ENCODE data around the gene FAHD1. TPM values are rescaled to one million over a fixed set of nuclear protein-coding genes. Genes with fewer than 3 reads are reported as not detected.

FAHD1 gene
- 16.1 TPM for total RNA-seq
- long read RNA-seq, transcript FAHD1-203 (1 exons, 1,974 nt): major isoform, 48 of 50 reads
- long read RNA-seq, partial matches to known transcripts: 0 of 50 reads
- long read RNA-seq, other reads (novel, unspliced or antisense): 0 of 50 reads

DNA sequence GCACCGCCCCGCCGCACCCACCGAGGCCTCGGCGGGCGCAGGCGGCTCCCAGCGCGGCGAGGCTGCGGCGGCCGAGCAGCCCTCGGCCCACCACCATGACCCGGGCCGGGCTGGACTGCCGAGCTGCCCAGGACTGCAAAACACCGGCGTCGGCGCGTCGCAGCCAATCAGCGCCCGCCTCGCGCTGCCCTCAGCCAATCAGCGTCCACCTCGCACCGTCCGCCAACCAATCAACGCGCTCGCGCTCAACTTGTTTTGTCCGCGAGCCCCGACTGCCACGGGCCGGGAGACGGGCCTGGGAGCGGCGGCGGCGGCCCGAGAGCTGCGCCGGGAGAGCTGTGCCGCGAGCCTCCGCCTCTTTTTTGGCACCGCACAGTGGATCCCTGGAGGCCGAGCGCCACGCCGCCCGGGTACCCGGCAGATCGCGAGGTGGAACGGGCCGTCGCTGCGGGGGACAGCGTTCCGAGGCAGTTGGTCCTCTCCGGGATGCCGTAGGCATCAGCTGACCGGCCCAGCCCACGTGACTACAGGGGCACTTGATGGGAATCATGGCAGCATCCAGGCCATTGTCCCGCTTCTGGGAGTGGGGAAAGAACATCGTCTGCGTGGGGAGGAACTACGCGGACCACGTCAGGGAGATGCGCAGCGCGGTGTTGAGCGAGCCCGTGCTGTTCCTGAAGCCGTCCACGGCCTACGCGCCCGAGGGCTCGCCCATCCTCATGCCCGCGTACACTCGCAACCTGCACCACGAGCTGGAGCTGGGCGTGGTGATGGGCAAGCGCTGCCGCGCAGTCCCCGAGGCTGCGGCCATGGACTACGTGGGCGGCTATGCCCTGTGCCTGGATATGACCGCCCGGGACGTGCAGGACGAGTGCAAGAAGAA, at the start of gene FAHD1, which contains the start of gene HAGH:
FAHD1 (plus strand) TSS at position 516 of the 883 bp plus-strand sequence; CDS start at position 549, 33 bp downstream.
HAGH (minus strand) TSS at position 135 of the 883 bp plus-strand sequence; CDS start at position 97, 38 bp downstream.
- intact Hi-C loops (cut with DNase I): no loop called here
- ATAC-seq (peak; percentile 96 to 97), DNase-seq (peak; percentile 94)
- H3K9me3 ChIP-seq: no peaks in the 10 kb centered on the region
- peaks cover 27% of the 10 kb centered on the region for H3K36me3 ChIP-seq
- H3K27ac ChIP-seq: peak within 1 kb of the TSS; percentile 89
- TF ChIP-seq, protein P1, sequence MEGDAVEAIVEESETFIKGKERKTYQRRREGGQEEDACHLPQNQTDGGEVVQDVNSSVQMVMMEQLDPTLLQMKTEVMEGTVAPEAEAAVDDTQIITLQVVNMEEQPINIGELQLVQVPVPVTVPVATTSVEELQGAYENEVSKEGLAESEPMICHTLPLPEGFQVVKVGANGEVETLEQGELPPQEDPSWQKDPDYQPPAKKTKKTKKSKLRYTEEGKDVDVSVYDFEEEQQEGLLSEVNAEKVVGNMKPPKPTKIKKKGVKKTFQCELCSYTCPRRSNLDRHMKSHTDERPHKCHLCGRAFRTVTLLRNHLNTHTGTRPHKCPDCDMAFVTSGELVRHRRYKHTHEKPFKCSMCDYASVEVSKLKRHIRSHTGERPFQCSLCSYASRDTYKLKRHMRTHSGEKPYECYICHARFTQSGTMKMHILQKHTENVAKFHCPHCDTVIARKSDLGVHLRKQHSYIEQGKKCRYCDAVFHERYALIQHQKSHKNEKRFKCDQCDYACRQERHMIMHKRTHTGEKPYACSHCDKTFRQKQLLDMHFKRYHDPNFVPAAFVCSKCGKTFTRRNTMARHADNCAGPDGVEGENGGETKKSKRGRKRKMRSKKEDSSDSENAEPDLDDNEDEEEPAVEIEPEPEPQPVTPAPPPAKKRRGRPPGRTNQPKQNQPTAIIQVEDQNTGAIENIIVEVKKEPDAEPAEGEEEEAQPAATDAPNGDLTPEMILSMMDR (IDR thresholded peaks at IDR 0.05): no peak
- peak within 1 kb of the TSS; percentile 98 for H3K4me3 ChIP-seq
- peaks cover 50% of the 10 kb centered on the region for H3K4me1 ChIP-seq
- H3K27me3 ChIP-seq (ENCODE audit: low read depth): no peaks in the 10 kb centered on the region

DNA sequence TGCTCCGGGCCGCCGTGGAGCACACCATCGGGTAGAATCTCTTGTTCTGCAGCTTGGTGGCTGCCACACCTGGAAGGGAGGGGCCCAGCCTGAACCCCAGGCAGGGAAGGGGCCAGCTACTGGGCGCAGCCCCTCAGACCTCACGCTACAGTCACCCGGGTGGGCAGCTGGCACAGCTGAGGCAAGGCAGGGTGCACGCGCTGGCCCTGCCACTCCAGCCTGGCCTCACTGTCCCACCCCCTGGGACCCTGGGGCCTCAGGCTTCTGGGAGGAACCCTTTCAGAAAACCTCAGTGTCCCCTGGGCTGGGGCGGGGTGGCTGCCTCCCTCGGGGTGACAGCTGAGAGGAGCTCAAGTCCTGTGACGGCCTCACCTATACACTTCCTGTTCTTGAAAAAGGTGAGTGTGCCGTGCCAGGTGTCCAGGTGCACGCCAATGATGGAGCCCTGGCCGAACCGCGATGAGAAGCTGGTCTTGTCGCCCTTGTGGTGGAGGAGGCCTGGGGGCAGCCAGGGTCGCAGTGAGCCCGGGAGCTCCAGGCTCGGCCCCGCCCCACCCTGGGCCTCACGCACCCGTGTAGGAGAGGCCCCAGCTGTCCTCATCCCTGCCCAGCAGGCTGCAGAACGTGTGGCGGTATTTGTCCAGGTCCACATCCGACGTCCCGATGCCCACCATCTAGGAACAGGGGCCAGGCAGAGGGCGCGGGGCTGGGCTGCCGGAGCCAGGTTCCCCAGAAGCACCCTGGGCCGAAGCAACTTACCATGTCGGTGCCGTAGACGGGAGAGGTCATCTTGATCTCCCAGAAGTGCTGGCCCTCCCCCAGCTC, 49.4 kb upstream of the FAHD1 start:
- no peaks in the 10 kb centered on the region for H3K9me3 ChIP-seq
- H3K4me1 ChIP-seq: peaks cover 36% of the 10 kb centered on the region
- intact Hi-C loops (cut with DNase I): no loop called here
- DNase-seq (no peak), ATAC-seq (no peak)
- TF ChIP-seq, protein P1 (IDR thresholded peaks at IDR 0.05): no peak
- H3K27ac ChIP-seq: no peak overlapping the region
- H3K36me3 ChIP-seq: peaks cover 55% of the 10 kb centered on the region
- H3K4me3 ChIP-seq: no peak overlapping the region
- H3K27me3 ChIP-seq (ENCODE audit: low read depth): no peaks in the 10 kb centered on the region

DNA sequence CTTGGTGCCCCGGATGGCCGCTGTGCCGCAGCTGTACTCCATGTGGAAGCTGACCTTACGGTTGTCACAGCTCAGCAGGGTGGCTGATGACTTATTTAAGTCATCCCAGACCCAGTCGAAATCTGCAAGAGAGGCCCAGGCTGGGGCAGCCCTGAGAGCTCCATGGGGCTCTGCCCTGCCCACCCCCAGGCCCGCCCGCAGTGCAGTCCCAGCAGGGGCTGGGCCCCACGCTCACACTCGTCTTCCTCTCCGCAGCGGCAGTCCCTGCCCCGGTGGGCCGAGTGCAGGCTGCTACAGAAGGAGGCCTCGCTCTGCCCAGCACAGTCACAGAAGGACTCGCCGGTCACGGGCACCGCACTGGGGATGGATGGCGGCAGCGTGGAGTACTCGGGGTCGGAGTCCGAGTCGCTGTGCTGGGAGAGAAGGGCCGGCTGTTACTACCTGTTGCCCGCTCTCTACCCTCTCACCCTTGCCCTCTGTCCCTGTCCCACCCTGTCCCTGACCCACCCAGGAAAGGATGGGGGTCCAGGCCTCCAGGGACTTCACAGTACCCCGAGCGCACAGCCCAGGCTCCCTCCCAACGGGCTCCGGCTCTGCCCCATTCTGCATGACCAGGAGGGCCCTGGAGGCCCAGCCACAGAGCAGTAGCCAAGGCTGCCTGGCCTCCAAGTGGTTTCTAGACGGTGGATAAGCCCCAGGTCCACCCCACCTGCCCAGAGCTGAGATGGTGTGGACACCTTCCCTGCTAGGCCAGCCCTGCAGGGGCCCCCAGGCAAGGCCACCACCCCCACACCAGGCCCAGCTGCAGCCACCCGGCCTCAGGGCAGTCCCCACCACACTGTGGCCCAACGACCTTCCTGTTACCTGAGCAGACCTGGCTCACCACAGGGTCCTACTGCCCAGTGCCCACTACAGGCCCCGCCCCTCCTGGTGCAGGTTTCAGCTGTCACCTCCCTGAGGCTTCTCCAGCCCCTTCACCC, 48.5 kb upstream of the FAHD1 start:
- TF ChIP-seq, protein P1 (IDR thresholded peaks at IDR 0.05): no peak
- no peak for DNase-seq
- intact Hi-C loops (cut with DNase I): no loop called here
- Histone ChIP-seq H3K36me3 (peaks cover 55% of the 10 kb centered on the region), H3K27ac (no peak overlapping the region), H3K4me3 (no peak overlapping the region), H3K4me1 (peaks cover 38% of the 10 kb centered on the region), H3K27me3 (ENCODE audit: low read depth) (no peaks in the 10 kb centered on the region), H3K9me3 (no peaks in the 10 kb centered on the region)
- no peak for ATAC-seq

DNA sequence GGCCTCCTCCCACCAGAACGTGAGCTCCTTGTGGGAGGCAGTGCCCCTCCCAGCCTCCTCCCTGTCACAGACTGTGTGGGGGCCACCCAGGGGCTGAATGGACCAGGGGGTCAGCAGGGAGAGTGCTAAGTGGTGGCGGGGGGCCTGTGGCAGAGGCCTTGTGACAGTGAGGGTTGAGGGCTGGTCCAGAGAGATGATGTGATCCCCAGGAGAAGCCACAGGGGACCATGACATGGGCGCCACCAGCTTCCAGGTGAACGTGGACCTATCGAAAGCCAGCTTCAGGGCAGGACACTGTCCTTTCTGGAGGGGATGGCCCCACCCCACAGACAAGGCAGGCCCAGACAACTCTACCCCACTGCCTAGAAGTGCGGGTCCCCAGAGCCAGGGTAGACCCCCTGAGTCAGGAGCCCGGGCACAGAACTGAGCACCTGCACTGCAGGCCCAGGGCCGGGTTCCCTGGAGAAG, 47.7 kb upstream of the FAHD1 start:
- DNase-seq (no peak), ATAC-seq (no peak)
- Histone ChIP-seq H3K36me3 (peaks cover 55% of the 10 kb centered on the region), H3K9me3 (no peaks in the 10 kb centered on the region), H3K27ac (no peak overlapping the region), H3K4me1 (peaks cover 38% of the 10 kb centered on the region), H3K4me3 (no peak overlapping the region), H3K27me3 (ENCODE audit: low read depth) (no peaks in the 10 kb centered on the region)
- TF ChIP-seq, protein P1 (IDR thresholded peaks at IDR 0.05): no peak
- intact Hi-C loops (cut with DNase I): no loop called here

Measured in lower lobe of right lung (tissue), 2 donors.